ENCODE results near the gene CSF1. TPM values are rescaled to one million over a fixed set of nuclear protein-coding genes. Genes with fewer than 3 reads are reported as not detected.

The CSF1 gene
- total and polyA plus RNA-seq, 2 of the 13 experiments (the other 11 are each of a cell fraction or from before 2014, with no cell fraction given), result 4.6 to 13.3 TPM

DNA sequence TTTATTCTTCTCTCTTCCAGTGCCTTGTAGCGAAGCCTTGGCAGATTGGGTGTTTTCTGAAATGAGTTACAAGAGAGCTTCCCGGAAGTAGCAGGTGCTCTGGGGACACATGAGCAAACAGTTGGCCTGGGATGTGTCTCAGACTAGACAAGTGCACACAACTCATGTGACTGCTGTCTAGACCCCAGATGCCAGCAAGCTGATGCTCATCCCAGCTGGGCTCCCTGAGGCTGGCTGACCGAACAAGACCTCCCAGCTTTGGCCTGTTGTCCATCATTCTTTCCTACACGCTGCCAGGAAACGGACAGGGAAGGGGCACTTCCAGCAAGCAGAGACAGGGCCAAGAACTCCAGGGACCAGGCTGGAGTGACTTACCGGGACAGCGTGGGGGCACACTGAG is 18.7 kb upstream of the CSF1 start (continued):
- TF ChIP-seq GABPB1 (CRISPR knock-in tag; IDR thresholded peaks at IDR 0.05) (0 out of 2 replicates have a peak, but pooled peaks have one; percentile 26), ZSCAN22 (CRISPR knock-in tag; IDR thresholded peaks at IDR 0.05) (no peak), ZNF3 (CRISPR knock-in tag; IDR thresholded peaks at IDR 0.05) (no peak), GATAD2A (CRISPR knock-in tag; IDR thresholded peaks at IDR 0.05) (0 out of 2 replicates have a peak, but pooled peaks have one; percentile 16), TBP (CRISPR knock-in tag; IDR thresholded peaks at IDR 0.05) (no peak), GATAD1 (CRISPR knock-in tag; IDR thresholded peaks at IDR 0.05) (no peak), ZNF253 (CRISPR knock-in tag; IDR thresholded peaks at IDR 0.05; ENCODE audit: borderline replicate concordance) (no peak), HDAC1 (CRISPR knock-in tag; IDR thresholded peaks at IDR 0.05) (0 out of 2 replicates have a peak, but pooled peaks have one; percentile 24), ZNF121 (CRISPR knock-in tag; IDR thresholded peaks at IDR 0.05) (no peak), RFX1 (IDR thresholded peaks at IDR 0.05) (no peak), ETV5 (CRISPR knock-in tag; IDR thresholded peaks at IDR 0.05; ENCODE audit: borderline replicate concordance) (peak; percentile 32; the same call in 1 of the 2 replicates), PCBP2 (optimal IDR thresholded peaks at IDR 0.05; ENCODE audit: low read depth, low read length, poor library complexity, severe bottlenecking) (no peak), SAP130 (CRISPR knock-in tag; IDR thresholded peaks at IDR 0.05; ENCODE audit: low read depth) (peak; percentile 37; the same call in 1 of the 2 replicates), FIP1L1 (IDR thresholded peaks at IDR 0.05; ENCODE audit: borderline replicate concordance, insufficient read depth, low read depth, low read length) (no peak)
- TF ChIP-seq, protein P1, sequence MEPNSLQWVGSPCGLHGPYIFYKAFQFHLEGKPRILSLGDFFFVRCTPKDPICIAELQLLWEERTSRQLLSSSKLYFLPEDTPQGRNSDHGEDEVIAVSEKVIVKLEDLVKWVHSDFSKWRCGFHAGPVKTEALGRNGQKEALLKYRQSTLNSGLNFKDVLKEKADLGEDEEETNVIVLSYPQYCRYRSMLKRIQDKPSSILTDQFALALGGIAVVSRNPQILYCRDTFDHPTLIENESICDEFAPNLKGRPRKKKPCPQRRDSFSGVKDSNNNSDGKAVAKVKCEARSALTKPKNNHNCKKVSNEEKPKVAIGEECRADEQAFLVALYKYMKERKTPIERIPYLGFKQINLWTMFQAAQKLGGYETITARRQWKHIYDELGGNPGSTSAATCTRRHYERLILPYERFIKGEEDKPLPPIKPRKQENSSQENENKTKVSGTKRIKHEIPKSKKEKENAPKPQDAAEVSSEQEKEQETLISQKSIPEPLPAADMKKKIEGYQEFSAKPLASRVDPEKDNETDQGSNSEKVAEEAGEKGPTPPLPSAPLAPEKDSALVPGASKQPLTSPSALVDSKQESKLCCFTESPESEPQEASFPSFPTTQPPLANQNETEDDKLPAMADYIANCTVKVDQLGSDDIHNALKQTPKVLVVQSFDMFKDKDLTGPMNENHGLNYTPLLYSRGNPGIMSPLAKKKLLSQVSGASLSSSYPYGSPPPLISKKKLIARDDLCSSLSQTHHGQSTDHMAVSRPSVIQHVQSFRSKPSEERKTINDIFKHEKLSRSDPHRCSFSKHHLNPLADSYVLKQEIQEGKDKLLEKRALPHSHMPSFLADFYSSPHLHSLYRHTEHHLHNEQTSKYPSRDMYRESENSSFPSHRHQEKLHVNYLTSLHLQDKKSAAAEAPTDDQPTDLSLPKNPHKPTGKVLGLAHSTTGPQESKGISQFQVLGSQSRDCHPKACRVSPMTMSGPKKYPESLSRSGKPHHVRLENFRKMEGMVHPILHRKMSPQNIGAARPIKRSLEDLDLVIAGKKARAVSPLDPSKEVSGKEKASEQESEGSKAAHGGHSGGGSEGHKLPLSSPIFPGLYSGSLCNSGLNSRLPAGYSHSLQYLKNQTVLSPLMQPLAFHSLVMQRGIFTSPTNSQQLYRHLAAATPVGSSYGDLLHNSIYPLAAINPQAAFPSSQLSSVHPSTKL (CRISPR knock-in tag; IDR thresholded peaks at IDR 0.05), result peak; percentile 32
- TF ChIP-seq, protein P2, sequence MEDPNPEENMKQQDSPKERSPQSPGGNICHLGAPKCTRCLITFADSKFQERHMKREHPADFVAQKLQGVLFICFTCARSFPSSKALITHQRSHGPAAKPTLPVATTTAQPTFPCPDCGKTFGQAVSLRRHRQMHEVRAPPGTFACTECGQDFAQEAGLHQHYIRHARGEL (CRISPR knock-in tag; IDR thresholded peaks at IDR 0.05), result no peak
- TF ChIP-seq, protein P3, sequence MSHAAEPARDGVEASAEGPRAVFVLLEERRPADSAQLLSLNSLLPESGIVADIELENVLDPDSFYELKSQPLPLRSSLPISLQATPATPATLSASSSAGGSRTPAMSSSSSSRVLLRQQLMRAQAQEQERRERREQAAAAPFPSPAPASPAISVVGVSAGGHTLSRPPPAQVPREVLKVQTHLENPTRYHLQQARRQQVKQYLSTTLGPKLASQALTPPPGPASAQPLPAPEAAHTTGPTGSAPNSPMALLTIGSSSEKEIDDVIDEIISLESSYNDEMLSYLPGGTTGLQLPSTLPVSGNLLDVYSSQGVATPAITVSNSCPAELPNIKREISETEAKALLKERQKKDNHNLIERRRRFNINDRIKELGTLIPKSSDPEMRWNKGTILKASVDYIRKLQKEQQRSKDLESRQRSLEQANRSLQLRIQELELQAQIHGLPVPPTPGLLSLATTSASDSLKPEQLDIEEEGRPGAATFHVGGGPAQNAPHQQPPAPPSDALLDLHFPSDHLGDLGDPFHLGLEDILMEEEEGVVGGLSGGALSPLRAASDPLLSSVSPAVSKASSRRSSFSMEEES (CRISPR knock-in tag; IDR thresholded peaks at IDR 0.05), result 0 out of 2 replicates have a peak, but pooled peaks have one; percentile 31

Measured in HepG2 (cell line).